Fibroblast of gingiva (primary cell): ENCODE data around the gene GAN.

Experiments
- DNase-seq: peaks from one replicate; pipeline ENCODE4 v3.0.0-alpha.2; 2011; ENCODE audit warnings: low read depth

GAN gene

DNA sequence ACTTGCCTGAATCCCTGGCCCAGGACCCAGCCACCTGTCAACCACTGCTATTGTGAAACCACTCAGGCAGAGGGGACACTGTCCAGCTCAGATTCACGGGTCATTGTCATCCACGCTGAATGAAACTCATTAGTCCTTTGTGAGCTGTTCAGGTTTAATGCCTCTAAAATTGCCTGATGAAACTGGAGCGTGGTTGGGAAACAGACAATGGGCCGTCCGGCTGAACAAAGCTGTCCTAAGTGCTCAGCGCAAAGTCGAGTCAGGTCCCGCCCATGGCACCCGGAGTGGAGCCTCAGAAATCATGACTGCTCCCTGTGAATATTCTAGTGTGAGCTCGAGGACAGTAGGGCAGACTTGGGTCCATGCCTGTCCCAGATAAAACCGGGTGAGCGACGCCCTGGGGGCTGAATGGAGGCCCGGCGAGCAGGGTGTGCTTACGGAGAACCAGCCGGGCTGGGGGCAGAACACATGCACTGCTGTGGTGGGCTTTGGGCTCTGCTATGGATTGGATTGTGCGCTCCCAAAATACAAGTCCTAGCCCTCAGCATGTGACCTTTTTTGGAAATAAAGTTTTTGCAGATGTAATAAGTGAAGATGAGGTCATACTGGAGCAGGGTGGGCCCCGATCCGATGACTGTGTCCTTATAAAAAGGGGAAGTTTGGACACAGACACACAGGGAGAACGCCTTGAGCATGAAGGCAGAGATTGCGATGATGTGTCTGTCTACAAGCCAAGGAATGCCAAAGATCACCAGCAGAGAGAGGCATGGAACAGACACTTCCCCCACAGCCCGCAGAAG, 117.0 kb downstream of the GAN start:
- DNase-seq, result peak; percentile 67

DNA sequence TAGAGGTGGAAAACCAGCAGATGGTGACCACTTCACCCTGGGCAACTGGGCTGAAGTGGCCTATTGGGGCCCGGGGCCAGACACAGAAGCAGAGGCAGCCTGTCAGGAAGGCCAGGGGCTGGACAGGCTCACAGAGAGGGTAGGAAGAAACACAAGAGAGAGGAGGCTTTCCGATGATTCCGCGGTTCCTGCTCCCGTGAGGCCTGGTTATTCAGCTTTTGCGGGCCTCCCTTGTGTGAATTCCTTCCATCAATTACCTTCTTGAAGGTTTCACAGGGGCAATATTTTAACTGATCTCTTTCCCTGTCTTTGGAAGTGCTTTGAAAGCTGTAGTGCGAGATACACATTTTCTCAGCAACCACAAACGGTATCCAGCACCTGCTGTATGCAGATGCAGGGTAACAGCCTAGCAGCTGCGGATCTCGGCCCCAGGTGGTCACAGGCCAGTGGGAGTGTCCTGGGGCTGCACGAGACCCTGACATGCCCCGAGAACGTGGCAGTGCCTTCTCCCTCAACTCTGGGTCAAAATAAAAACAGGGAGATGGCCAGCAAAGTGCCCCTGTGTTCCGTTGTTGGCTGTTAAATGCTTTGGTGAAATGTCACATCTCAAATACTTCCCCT, 118.3 kb downstream of the GAN start:
- DNase-seq, result no peak

DNA sequence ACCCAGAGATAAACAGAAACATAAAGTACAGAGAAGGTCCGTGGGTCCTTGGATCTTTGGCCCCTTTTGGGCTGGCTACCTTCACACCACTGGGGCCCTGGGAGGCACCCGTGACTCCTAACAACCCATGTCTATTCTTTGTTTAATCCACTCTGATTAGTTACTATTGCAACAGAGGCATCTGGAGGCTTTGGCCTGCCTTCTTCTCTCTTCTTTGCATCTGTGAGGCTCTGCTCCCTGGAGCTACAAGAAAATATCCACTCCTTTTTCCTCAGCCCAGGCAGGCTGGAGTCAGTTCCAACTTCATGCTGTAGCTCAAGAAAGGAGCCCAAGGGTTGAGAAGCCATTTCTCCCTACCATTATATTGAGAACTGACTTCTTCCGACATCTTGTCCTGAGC, 120.3 kb downstream of the GAN start:
- DNase-seq, result no peak

DNA sequence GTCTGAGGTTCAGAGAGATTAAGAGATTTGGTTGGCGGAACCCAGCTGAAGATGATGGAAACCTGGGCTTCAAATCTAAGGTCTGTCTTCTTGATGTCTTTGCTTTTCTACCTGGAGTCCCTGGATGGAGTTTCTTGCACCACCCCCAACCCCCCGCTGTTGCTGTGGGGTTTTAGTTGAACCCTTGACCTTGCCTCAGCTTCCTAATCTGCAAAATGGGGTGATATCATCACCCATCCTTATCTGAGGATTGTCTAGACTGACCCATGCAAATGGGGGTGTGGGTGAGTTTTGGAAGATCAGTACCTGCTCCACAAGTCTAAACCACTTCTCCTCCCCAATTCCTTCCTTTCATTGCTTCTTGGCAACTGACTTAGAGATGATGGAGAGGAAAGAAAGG, 120.8 kb downstream of the GAN start:
- no peak for DNase-seq

DNA sequence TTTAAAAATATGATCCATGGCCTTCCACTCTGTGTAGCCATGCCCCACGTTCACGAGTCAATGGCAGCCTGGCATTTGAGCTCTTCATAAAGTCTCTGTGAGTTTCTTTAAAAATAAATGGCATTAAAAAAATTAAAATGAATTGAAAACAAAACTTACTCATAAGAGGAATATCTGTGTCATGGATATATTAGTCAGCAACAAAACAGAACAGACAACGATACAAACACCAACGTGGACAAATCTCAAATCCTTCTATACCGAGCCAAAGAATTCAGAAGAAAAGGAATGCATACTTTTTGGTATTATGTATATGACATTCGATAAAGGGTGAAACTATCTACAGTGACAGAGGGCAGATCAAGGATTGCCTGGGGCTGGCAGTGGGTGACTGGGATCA, 121.6 kb downstream of the GAN start:
- DNase-seq, result no peak

DNA sequence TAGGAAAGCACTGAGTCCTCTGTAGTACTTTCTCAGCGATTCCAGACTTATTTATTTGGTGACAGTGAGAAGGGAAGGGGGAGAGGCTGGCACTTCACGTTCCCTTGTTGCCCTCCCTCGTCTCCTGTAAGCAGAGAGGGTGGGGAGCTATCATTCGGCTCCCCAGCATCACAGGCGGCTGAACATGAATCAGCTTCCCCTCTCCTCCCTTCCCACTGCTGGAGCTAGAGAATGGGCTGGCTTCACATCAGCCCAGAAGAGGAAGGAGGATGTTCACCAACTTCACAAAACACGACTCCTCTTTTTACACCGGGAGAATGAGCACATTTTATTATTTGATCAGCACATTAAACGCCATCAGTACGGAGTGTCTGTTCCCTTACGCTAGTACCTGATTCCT, 123.1 kb downstream of the GAN start:
- no peak for DNase-seq
